HG02943 (cell line): Measurements from ENCODE around the gene METAP1D.
"Not testable (repeated sequence)": the region's sequence is repeated elsewhere in the genome, so short reads cannot be mapped to it uniquely, and the experiment has no call there.

Experiments
- ATAC-seq: cut with Tn5 transposase; IDR thresholded peaks from one replicate; pipeline ENCODE4 v1.9.1; 2021; ENCODE audit warnings: mild to moderate bottlenecking, low read depth, moderate library complexity; ENCODE audit not compliant: unreplicated experiment

METAP1D gene

DNA sequence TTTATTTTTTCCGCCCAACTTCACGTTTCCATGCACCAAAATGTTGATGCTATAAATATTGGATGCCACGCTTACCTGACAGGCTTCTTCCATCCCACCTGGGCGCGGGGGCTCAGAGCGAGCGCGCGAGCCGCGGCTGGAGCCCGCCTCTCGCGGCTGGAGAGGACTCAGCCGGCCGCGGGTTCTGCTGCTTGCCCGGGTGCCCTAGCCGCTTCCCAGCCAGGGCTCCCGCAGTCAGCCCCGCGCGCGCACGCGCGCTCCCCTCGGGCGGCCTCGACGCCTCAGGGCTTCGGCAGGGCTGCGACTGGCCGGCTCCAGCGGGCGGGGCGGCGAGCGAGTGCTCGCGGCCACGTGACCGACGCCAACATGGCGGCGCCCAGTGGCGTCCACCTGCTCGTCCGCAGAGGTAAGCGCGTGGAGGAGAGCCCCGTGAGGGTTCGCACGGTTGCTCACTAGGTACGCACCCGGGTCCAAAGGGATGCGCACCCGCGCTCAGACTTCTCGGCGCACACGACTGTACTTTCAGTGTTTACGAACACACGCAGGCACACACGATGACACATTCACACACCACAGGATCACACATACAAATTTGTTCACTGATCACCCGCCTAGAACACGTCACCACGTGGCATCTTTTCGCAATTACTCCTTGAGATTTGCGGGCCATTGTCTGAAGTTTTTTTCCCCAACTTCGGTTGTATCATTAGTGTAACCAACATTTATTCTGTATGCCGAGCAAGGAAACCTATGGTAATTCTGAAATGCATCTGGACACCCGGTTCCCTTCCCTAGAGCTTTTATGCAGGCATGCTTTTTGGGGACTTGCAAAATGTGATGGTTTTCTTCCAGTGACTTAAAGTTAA lies at the start of gene METAP1D:
TSS of gene METAP1D (plus strand) at position 350 of the 866 bp plus-strand sequence. CDS start at position 367, 17 bp downstream.
- peak; percentile 93 for ATAC-seq

DNA sequence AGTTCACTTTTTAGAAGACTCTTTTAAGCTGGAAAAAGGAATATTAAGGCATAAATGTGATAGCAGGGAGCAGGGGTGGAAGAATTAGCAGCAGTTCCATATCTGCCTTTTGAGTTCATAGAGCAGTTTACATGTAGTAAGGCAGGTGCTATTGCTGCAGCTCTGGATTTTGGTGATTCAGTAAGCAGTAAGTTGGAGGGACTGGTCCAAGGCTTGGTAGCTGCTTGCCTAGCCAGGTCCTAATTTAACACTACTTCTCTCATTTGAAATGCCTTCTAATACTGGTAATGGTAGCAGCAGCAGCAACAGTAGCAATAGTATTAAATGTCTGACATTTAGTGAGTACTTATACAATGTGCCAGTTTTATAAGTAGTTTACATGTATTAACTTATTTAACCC lies 47.5 kb upstream of the METAP1D start:
- no peak for ATAC-seq

DNA sequence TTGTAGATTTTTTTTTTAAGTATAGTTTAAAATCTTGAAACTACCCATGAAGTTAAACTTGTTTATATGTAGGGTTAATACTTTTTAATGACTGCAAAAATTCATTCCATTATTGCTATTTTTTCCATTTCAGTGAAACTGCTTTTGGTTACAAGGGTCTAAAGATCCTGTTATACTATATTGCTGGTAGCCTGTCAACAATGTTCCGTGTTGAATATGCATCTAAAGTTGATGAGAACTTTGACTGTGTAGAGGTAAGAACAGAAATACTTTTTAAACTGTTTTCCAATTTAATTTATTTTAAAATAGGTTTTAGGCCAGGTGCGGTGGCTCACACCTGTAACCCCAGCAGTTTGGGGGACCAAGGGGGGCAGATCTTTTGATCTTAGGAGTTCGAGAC lies 47.0 kb upstream of the METAP1D start:
- ATAC-seq: no peak

DNA sequence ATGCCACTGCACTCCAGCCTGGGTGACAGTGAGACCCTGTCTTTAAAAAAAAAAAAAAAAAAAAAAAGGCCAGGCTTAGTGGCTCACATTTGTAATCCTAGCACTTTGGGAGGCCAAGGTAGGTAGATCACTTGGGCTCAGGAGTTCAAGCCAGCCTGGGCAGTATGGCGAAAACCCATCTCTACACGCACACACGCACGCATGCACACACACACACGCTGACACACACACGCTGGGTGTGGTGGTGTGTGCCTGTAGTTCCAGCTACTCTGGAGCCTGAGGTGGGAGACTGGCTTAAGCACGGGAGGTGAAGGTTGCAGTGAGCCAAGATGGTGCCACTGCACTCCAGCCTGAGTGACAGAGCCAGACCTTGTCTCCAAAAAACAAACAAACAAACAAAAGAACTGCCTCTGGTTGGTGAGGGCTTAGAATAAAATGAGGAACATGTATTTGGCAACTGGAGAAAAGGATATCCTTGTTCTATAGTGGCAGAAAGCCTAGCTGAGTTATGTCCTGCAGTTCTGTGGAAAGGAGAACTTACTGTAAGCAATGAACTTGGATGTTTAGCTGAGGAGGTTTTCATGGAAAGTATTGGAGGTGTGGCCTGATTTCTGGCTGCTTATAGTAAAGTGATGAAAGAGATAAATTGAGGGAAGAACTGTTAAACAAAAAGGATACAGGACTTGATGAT lies 43.5 kb upstream of the METAP1D start:
- no peak for ATAC-seq

DNA sequence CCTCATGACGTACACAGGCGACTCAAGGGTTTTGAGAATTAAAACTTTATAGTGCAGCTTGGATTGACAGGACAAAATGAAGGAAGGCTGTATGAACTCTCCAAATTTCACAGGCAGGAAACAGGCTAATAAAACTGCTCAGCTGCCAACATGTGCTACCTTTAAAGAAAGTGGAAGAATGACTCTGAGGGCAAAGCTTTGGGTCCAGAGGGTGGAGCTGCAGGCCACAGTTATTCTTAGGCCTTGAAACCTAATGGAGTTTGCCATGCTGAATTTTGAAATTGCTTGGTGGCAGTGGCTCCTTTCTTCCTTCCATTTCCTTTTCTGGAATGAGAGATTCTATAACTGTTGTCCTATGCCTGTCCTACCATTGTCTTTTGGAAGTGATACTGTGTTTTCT lies 42.7 kb upstream of the METAP1D start:
- no peak for ATAC-seq

DNA sequence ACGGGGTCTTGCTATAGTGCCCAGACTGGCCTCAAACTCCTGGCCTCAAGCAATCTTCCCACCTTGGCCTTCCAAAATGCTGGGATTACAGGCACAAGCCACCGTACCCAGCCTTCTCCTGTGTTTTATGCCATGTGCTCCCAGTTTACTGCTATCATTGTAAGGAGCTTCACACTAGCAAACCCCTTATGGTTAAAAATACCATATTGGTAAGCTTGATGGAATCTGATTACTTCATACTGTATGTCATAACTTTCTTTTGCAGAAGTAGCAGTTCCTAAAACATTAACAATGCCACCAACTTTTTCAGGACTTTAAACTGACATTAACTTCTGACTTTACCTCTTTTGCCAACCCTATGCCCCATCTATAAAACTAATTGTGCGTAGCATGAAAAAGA lies 41.3 kb upstream of the METAP1D start:
- ATAC-seq: no peak

DNA sequence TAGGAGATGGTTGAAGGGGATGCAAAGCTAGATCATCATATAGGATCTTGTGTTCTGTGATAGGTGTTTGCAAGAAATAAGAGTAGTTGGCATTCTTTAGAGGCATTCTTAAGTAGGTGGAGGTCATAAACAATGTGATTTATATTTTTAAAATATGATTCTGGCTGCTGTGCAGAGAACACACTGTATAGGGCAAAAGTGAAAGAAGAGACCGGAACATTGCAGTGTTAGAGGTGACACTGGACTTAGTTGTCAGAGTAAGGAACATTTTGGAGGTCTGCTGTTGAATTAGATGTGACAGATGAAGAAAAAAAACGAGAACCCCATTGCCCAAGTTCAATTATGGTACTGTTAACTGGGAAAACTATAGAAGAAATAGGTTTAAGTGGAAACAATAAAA lies 39.8 kb upstream of the METAP1D start:
- no peak for ATAC-seq

DNA sequence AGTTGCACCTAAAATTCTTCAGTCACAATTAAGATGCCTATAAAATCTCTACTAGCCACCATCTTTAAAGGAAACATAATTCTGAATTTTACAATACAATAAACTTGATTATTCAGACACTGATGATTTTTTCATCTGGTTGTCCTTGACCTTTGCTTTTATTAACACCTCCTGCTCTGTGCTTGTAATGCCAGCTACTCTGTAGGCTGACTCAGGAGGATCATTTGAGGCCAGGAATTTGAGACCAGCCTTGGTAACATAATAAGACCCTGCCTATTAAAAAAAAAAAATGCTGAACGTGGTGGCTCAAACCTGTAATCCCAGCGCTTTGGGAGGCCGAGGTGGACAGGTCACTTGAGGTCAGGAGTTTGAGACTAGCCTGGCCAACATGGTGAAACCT lies 39.2 kb upstream of the METAP1D start:
- no peak for ATAC-seq

DNA sequence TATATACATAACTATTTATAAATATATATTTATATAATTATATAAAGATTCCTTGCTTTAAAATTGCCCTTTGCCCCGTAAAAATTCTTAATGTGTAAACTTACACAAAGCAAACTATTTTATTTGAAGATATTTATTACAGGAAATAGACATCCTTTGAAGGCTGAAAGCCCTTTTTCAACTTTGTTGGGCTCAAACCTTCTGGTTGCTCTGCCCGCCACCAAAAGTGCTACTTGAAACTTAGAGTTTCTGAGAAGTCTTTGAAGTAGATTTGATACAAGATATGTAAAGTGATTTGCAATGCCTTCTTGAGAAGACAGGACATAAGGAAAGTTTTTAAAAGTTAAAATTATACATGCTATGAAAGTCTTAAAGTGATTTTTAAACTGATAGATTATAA lies 36.6 kb upstream of the METAP1D start:
- no peak for ATAC-seq

DNA sequence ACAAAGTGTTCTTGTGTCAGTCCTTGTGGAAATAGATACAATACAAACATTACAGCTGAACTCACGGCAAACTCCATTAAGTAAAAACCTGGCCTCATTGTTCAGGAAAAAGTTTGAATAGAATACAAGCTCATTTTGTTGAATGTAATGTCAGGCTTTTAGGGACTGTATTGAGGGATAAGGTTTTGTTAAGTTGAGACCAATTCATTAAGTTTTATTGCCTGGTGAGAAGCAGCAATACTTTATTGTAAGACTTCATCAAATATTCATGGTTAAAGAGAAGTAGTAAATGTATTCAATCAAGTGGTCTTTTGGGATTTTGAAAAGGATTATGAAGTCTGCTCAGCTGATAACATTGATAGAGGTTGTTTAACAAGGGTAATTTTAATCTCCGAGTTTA lies 35.4 kb upstream of the METAP1D start:
- no peak for ATAC-seq

DNA sequence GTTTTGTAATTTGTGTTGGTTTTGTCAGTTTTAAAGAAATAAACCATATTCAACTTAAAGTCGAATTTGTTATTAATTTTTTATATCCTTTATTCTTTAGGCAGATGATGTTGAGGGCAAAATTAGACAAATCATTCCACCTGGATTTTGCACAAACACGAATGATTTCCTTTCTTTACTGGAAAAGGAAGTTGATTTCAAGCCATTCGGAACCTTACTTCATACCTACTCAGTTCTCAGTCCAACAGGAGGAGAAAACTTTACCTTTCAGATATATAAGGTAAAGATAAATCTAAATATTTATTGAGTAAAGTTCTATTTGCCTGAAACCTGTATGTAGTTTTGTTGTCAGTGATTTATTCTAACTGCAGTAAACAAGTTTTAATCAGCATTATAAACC lies 34.5 kb upstream of the METAP1D start:
- ATAC-seq: no peak

DNA sequence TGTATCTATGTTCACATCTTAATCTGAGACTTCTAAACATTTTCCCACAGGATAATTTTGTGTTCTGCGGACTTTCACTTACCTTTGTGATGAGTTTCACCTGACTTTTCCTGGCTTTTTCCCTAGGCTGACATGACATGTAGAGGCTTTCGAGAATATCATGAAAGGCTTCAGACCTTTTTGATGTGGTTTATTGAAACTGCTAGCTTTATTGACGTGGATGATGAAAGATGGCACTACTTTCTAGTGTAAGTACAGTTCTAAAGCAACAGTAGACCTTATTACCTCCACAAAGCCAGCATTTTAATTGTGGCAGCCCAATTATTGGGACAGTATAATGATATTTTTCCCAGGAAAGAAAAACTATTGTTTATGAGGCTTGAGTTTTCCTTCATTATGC lies 34.1 kb upstream of the METAP1D start:
- ATAC-seq: no peak

DNA sequence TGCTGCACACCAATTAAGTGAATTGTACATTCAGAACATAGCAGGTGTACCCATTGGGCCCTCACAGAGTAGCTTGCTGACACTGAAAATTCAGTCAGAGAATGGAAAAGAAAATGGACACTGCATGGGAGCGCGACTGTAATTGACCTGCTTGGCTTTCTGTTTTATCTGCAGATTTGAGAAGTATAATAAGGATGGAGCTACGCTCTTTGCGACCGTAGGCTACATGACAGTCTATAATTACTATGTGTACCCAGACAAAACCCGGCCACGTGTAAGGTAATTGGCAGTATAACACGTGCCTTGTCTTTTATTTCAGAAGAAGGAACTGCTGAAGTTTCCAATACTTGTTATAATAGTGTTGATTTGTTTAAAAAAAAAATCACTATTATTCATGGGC lies 33.5 kb upstream of the METAP1D start:
- no peak for ATAC-seq

DNA sequence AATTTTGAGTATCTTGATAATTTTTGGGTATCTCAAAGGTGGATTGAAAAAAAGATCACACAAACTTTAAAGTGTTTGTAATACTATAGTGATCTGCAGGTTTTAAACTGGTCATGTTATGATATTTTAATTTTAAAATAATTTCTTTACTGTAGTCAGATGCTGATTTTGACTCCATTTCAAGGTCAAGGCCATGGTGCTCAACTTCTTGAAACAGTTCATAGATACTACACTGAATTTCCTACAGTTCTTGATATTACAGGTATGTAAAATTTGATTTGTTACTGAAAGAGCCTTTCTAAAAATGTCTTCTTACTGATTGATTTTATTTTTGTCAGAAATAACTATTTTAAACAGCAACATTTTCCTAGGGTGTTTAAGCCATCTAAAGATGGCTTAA lies 33.1 kb upstream of the METAP1D start:
- no peak for ATAC-seq

DNA sequence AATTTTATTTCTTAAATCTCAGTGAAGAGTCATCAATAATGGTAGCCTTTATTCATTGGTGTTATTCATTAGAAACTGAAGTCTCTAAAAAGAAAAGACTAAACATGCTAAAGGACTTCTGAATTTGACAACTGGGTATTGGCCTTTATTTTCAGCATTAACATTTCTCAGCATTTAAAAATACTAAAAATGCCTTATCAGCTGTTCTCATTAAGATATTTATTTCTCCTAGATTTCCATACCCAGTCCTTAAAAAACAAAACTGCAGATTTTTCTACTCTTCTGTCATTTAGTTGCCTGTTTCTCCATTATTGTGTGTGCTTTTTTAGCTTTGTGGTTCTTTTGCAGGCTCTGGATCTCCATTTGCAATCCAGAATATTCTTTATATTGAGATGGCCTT lies 31.2 kb upstream of the METAP1D start:
- no peak for ATAC-seq

DNA sequence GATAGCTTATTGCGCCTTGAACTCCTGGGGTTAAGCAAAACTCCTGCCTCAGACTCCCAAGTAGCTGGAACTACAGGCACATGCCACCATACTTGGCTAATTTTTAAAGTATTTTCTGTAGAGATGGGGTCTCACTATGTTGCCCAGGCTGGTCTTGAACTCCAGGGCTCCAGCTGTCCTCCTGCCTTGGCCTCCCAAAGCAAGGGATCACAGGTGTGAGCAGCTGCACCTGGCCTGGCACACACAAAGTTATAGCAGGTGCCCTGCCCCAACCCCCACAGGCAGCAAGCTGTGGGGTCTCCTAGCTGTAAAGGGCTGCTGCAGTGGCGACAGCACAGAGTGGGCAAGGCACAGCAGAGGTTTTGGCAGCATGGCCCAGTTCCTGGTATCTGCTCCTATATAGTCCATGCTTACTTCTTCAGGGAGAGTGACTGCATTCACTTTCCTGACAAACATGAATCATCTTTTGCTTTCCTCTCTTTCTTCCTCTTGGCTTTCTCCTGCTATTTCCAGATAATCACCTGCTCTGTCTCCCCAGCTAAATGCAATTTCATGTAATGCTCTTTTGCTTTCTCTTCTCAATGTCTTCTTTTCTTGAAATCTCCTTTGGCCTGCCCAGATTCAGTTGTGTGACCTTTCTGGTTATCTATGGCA lies 27.3 kb upstream of the METAP1D start:
- no peak for ATAC-seq

DNA sequence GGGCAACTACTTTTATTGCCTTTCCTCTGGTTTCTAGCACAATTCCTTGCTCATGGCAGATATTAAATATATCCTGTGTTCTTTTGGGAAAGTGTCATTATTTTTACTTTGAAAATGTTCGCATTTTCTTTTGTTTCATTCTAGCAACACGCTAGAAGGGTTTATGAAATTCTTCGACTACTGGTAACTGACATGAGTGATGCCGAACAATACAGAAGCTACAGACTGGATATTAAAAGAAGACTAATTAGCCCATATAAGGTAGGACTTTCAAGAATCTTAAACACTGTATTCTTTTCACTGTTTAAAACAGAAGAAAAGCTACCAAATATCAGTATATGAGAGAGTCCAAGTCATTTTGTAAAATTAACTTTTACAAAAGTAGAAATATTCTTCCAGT lies 20.6 kb upstream of the METAP1D start:
- no peak for ATAC-seq

DNA sequence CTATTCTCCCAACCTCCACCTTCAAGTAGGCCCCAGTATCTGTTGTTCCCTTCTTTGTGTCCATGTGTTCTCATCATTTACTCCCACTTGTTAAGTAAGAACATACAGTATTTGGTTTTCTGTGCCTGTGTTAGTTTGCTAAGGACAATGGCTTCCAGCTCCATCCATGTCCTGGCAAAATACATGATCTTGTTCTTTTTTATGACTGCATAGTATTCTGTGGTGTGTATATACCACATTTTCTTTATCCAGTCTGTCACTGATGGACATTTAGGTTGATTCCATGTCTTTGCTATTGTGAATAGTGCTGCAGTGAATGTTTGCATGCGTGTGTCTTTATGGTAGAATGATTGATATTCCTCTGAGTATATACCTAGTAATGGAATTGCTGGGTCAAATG lies 15.8 kb upstream of the METAP1D start:
- ATAC-seq: not testable (repeated sequence)

DNA sequence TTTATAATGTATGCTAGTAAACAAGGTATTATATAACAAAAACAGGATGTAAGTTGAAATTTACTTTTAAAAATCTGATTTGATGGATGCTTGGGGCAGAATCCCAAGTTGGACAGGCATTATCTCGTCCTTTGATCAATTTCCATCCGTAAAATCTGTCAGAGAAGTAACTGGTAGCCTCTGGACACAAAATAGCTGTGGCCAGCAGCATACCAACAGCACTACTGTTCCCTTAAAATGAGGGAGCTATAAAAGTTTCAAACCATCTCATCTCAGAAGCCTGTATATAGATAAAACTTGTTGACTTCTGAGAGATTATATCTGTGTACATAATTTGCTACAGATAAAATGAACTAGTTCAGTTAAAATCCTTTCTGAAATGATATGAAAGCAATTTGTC lies 14.7 kb upstream of the METAP1D start:
- no peak for ATAC-seq

DNA sequence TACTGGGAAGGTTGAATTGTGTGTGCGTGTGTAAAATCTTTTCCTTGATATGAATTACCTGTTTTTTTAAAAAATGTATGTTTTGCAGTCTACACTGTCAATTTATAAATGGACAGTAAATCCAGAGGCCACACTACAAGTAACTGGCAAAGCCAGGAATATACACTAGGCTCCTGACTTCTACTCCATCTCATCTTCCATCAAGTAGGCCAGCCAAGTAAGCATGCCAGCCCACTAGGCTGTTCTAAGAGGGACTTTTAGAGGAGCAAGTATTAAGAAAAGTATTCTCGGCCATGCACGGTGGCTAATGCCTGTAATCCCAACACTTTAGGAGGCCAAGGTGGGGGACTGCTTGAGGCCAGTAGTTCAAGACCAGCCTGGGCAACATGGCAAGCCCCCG lies 13.0 kb upstream of the METAP1D start:
- no peak for ATAC-seq

DNA sequence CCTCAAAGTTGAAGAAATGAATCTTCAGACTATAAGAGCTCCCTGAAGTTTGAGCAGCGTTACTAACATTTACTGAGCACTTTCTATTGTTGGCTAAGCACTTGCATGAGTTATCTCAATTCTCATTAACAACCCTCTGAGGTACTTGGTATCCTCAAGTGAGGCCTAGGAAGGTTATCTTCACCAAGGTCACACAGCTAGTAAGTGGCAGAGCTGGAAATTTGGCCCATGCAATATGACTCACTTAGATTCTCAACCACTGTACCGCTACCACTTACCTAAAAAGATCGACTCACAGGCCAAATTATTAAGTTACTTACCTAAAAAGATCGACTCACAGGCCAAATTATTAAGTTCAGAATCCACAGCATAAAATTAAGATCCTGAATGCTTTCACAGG lies 8.7 kb upstream of the METAP1D start:
- no peak for ATAC-seq

DNA sequence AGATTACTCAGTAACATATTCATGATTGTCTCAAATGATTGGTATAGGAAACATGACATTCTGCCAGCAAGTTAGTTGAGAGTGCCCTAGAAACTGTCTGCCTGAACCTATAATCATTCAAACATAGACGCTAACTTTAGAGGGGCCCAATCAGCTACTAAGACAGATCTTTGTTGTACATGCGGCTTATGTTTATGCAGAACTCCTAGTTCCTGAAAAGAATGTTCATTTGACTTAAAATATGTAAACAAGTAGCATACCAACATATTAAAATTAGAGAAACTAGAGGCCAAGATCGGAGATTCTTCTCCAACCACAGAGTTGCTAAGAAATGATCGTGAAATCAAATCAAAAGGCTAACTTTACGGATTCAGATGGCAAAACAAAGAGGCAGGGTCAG lies 4.2 kb upstream of the METAP1D start:
- no peak for ATAC-seq
